ENCODE measurements around the gene PHF21B.

PHF21B gene

GRCh38 chr22:45039133-45039532 is 29.3 kb upstream of the PHF21B start:
- H3K4me1 ChIP-seq (ENCODE audit: control insufficient read depth, insufficient read depth, low read length) = no peaks in the 10 kb centered on the region
- H3K4me3 ChIP-seq (ENCODE audit: low read depth, low read length) = no peak overlapping the region
- H3K27me3 ChIP-seq (ENCODE audit: control insufficient read depth, insufficient read depth, low read length) = no peaks in the 10 kb centered on the region
- no peaks in the 10 kb centered on the region for H3K9me3 ChIP-seq (ENCODE audit: control insufficient read depth, insufficient read depth, low read length)
- H3K9ac ChIP-seq (ENCODE audit: low read depth, low read length) = no peak overlapping the region
- no peaks in the 10 kb centered on the region for H3K36me3 ChIP-seq (ENCODE audit: control insufficient read depth, insufficient read depth, low read length)

GRCh38 chr22:45036154-45036553 is 26.3 kb upstream of the PHF21B start:
- H3K9ac ChIP-seq (ENCODE audit: low read depth, low read length) = no peak overlapping the region
- H3K4me3 ChIP-seq (ENCODE audit: low read depth, low read length) = no peak overlapping the region
- H3K36me3 ChIP-seq (ENCODE audit: control insufficient read depth, insufficient read depth, low read length) = peaks cover 3% of the 10 kb centered on the region
- H3K4me1 ChIP-seq (ENCODE audit: control insufficient read depth, insufficient read depth, low read length) = no peaks in the 10 kb centered on the region
- no peaks in the 10 kb centered on the region for H3K27me3 ChIP-seq (ENCODE audit: control insufficient read depth, insufficient read depth, low read length)
- peaks cover 4% of the 10 kb centered on the region for H3K9me3 ChIP-seq (ENCODE audit: control insufficient read depth, insufficient read depth, low read length)

GRCh38 chr22:45034821-45035220 is 25.0 kb upstream of the PHF21B start:
- H3K4me1 ChIP-seq (ENCODE audit: control insufficient read depth, insufficient read depth, low read length) = no peaks in the 10 kb centered on the region
- H3K36me3 ChIP-seq (ENCODE audit: control insufficient read depth, insufficient read depth, low read length) = peaks cover 3% of the 10 kb centered on the region
- H3K9ac ChIP-seq (ENCODE audit: low read depth, low read length) = no peak overlapping the region
- H3K9me3 ChIP-seq (ENCODE audit: control insufficient read depth, insufficient read depth, low read length) = peaks cover 4% of the 10 kb centered on the region
- no peaks in the 10 kb centered on the region for H3K27me3 ChIP-seq (ENCODE audit: control insufficient read depth, insufficient read depth, low read length)
- no peak overlapping the region for H3K4me3 ChIP-seq (ENCODE audit: low read depth, low read length)

- H3K4me3 ChIP-seq (ENCODE audit: low read depth, low read length) = no peak overlapping the region
Measured at GRCh38 chr22:45034156-45034555, 24.4 kb upstream of the PHF21B start.

GRCh38 chr22:45033136-45033535 is 23.3 kb upstream of the PHF21B start:
- Histone ChIP-seq H3K27me3 (ENCODE audit: control insufficient read depth, insufficient read depth, low read length) (no peaks in the 10 kb centered on the region), H3K4me1 (ENCODE audit: control insufficient read depth, insufficient read depth, low read length) (no peaks in the 10 kb centered on the region), H3K9ac (ENCODE audit: low read depth, low read length) (no peak overlapping the region), H3K36me3 (ENCODE audit: control insufficient read depth, insufficient read depth, low read length) (peaks cover 3% of the 10 kb centered on the region), H3K4me3 (ENCODE audit: low read depth, low read length) (no peak overlapping the region), H3K9me3 (ENCODE audit: control insufficient read depth, insufficient read depth, low read length) (peaks cover 4% of the 10 kb centered on the region)

More at GRCh38 chr22:45034156-45034555, 24.4 kb upstream of the PHF21B start:
- H3K9me3 ChIP-seq (ENCODE audit: control insufficient read depth, insufficient read depth, low read length) = peaks cover 4% of the 10 kb centered on the region
- H3K36me3 ChIP-seq (ENCODE audit: control insufficient read depth, insufficient read depth, low read length) = peaks cover 3% of the 10 kb centered on the region
- H3K4me1 ChIP-seq (ENCODE audit: control insufficient read depth, insufficient read depth, low read length) = no peaks in the 10 kb centered on the region
- no peaks in the 10 kb centered on the region for H3K27me3 ChIP-seq (ENCODE audit: control insufficient read depth, insufficient read depth, low read length)
- H3K9ac ChIP-seq (ENCODE audit: low read depth, low read length) = no peak overlapping the region

- Histone ChIP-seq H3K9me3 (ENCODE audit: control insufficient read depth, insufficient read depth, low read length) (peaks cover 4% of the 10 kb centered on the region), H3K9ac (ENCODE audit: low read depth, low read length) (no peak overlapping the region), H3K4me1 (ENCODE audit: control insufficient read depth, insufficient read depth, low read length) (no peaks in the 10 kb centered on the region), H3K4me3 (ENCODE audit: low read depth, low read length) (no peak overlapping the region), H3K36me3 (ENCODE audit: control insufficient read depth, insufficient read depth, low read length) (peaks cover 3% of the 10 kb centered on the region), H3K27me3 (ENCODE audit: control insufficient read depth, insufficient read depth, low read length) (no peaks in the 10 kb centered on the region)
Measured at GRCh38 chr22:45031629-45032403, 22.0 kb upstream of the PHF21B start.

GRCh38 chr22:45029501-45029900 is 19.7 kb upstream of the PHF21B start:
- peaks cover 3% of the 10 kb centered on the region for H3K36me3 ChIP-seq (ENCODE audit: control insufficient read depth, insufficient read depth, low read length)
- no peak overlapping the region for H3K4me3 ChIP-seq (ENCODE audit: low read depth, low read length)
- H3K4me1 ChIP-seq (ENCODE audit: control insufficient read depth, insufficient read depth, low read length) = no peaks in the 10 kb centered on the region
- H3K9ac ChIP-seq (ENCODE audit: low read depth, low read length) = no peak overlapping the region
- H3K27me3 ChIP-seq (ENCODE audit: control insufficient read depth, insufficient read depth, low read length) = no peaks in the 10 kb centered on the region
- peaks cover 4% of the 10 kb centered on the region for H3K9me3 ChIP-seq (ENCODE audit: control insufficient read depth, insufficient read depth, low read length)

GRCh38 chr22:45026511-45026910 is 16.7 kb upstream of the PHF21B start:
- no peaks in the 10 kb centered on the region for H3K27me3 ChIP-seq (ENCODE audit: control insufficient read depth, insufficient read depth, low read length)
- no peaks in the 10 kb centered on the region for H3K9me3 ChIP-seq (ENCODE audit: control insufficient read depth, insufficient read depth, low read length)
- no peaks in the 10 kb centered on the region for H3K36me3 ChIP-seq (ENCODE audit: control insufficient read depth, insufficient read depth, low read length)
- H3K9ac ChIP-seq (ENCODE audit: low read depth, low read length) = no peak overlapping the region
- H3K4me3 ChIP-seq (ENCODE audit: low read depth, low read length) = no peak overlapping the region
- peaks cover 10% of the 10 kb centered on the region for H3K4me1 ChIP-seq (ENCODE audit: control insufficient read depth, insufficient read depth, low read length)

GRCh38 chr22:45023431-45023830 is 13.6 kb upstream of the PHF21B start:
- Histone ChIP-seq H3K4me1 (ENCODE audit: control insufficient read depth, insufficient read depth, low read length) (peaks cover 10% of the 10 kb centered on the region), H3K4me3 (ENCODE audit: low read depth, low read length) (no peak overlapping the region), H3K9me3 (ENCODE audit: control insufficient read depth, insufficient read depth, low read length) (no peaks in the 10 kb centered on the region), H3K36me3 (ENCODE audit: control insufficient read depth, insufficient read depth, low read length) (no peaks in the 10 kb centered on the region), H3K9ac (ENCODE audit: low read depth, low read length) (no peak overlapping the region), H3K27me3 (ENCODE audit: control insufficient read depth, insufficient read depth, low read length) (no peaks in the 10 kb centered on the region)

GRCh38 chr22:45019861-45020655 is 10.3 kb upstream of the PHF21B start:
- no peaks in the 10 kb centered on the region for H3K27me3 ChIP-seq (ENCODE audit: control insufficient read depth, insufficient read depth, low read length)
- H3K9me3 ChIP-seq (ENCODE audit: control insufficient read depth, insufficient read depth, low read length) = no peaks in the 10 kb centered on the region
- peaks cover 10% of the 10 kb centered on the region for H3K4me1 ChIP-seq (ENCODE audit: control insufficient read depth, insufficient read depth, low read length)
- H3K9ac ChIP-seq (ENCODE audit: low read depth, low read length) = no peak overlapping the region
- no peak overlapping the region for H3K4me3 ChIP-seq (ENCODE audit: low read depth, low read length)
- no peaks in the 10 kb centered on the region for H3K36me3 ChIP-seq (ENCODE audit: control insufficient read depth, insufficient read depth, low read length)

GRCh38 chr22:45014654-45015053 is 4.8 kb upstream of the PHF21B start:
- Histone ChIP-seq H3K9me3 (ENCODE audit: control insufficient read depth, insufficient read depth, low read length) (no peaks in the 10 kb centered on the region), H3K36me3 (ENCODE audit: control insufficient read depth, insufficient read depth, low read length) (no peaks in the 10 kb centered on the region), H3K4me3 (ENCODE audit: low read depth, low read length) (no peak overlapping the region), H3K27me3 (ENCODE audit: control insufficient read depth, insufficient read depth, low read length) (peaks cover 3% of the 10 kb centered on the region), H3K4me1 (ENCODE audit: control insufficient read depth, insufficient read depth, low read length) (peaks cover 9% of the 10 kb centered on the region), H3K9ac (ENCODE audit: low read depth, low read length) (no peak overlapping the region)

GRCh38 chr22:45013138-45013537 is 3.3 kb upstream of the PHF21B start:
- peaks cover 3% of the 10 kb centered on the region for H3K27me3 ChIP-seq (ENCODE audit: control insufficient read depth, insufficient read depth, low read length)
- H3K4me3 ChIP-seq (ENCODE audit: low read depth, low read length) = no peak overlapping the region
- H3K9me3 ChIP-seq (ENCODE audit: control insufficient read depth, insufficient read depth, low read length) = no peaks in the 10 kb centered on the region
- peaks cover 9% of the 10 kb centered on the region for H3K4me1 ChIP-seq (ENCODE audit: control insufficient read depth, insufficient read depth, low read length)
- peaks cover 6% of the 10 kb centered on the region for H3K36me3 ChIP-seq (ENCODE audit: control insufficient read depth, insufficient read depth, low read length)
- H3K9ac ChIP-seq (ENCODE audit: low read depth, low read length) = no peak overlapping the region
